NB4 (cell line): ENCODE measurements around the gene ADGRD2.

Experiments used
- CTCF ChIP-seq: IDR thresholded peaks from one replicate; pipeline ENCODE4 v1.5.1; 2012; ENCODE audit warnings: low read depth, low read length
- MYC ChIP-seq: IDR thresholded peaks from 2 replicates; pipeline ENCODE4 v1.6.1; 2011; ENCODE audit warnings: low read depth, low read length
- POLR2A ChIP-seq: IDR thresholded peaks from 2 replicates; pipeline ENCODE4 v1.6.1; 2011; ENCODE audit warnings: mild to moderate bottlenecking; ENCODE audit not compliant: insufficient read length; ENCODE audit errors: extremely low read depth
- TF ChIP-seq, protein P1 (sequence below): IDR thresholded peaks from 2 replicates; pipeline ENCODE4 v1.6.1; 2011; ENCODE audit warnings: low read depth, low read length

- TF ChIP-seq POLR2A (no peak), CTCF (no peak), MYC (no peak)
- TF ChIP-seq, protein P1, sequence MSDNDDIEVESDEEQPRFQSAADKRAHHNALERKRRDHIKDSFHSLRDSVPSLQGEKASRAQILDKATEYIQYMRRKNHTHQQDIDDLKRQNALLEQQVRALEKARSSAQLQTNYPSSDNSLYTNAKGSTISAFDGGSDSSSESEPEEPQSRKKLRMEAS: no peak
These were observed 21.5 kb downstream of the ADGRD2 start for GRCh38 chr9:124471761-124472160.
